Head of caudate nucleus (tissue), 42 donors: ENCODE data around the gene TM4SF1.

Experiments
- DNase-seq, 42 donors: peaks; one replicate each; pipeline versions ENCODE4 v3.0.0 to v3.0.0-alpha.2; 2020 to 2021; ENCODE audit warnings: mixed read lengths in 7 of 42
- intact Hi-C: fragments of 100-400 bp; cut with DNase I; formaldehyde crosslinking; loops from one replicate; pipeline ENCODE4 v1.15.0; 2022

Gene TM4SF1

DNA sequence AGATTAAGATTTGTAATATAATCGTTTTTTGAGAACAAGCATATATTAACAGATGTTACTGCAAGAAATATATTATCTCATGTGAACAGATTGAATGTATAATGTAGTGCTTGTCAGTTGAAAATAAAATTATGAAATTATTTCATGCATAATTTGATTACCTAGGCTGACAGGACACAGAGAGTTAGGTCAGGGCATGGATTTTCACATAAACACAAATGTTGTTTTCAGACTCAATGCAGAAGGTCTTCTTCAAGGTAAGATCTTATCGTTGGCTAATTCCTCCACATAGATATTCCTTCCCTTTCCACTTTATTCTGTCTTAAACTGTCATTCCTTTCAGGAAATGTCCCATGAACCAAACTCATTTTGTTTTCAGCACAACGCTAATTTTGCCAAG lies 20.1 kb upstream of the TM4SF1 start:
- no peak for DNase-seq
- intact Hi-C loops: loop anchor here (10.0 kb wide), 1 partner anchor 87 kb away; no protein-coding TSS in a partner anchor

GRCh38 chr3:149396476-149396875 lies 19.0 kb upstream of the TM4SF1 start:
- DNase-seq: no peak
- intact Hi-C loops: loop anchor here (10.0 kb wide), 1 partner anchor 88 kb away; no protein-coding TSS in a partner anchor

DNA sequence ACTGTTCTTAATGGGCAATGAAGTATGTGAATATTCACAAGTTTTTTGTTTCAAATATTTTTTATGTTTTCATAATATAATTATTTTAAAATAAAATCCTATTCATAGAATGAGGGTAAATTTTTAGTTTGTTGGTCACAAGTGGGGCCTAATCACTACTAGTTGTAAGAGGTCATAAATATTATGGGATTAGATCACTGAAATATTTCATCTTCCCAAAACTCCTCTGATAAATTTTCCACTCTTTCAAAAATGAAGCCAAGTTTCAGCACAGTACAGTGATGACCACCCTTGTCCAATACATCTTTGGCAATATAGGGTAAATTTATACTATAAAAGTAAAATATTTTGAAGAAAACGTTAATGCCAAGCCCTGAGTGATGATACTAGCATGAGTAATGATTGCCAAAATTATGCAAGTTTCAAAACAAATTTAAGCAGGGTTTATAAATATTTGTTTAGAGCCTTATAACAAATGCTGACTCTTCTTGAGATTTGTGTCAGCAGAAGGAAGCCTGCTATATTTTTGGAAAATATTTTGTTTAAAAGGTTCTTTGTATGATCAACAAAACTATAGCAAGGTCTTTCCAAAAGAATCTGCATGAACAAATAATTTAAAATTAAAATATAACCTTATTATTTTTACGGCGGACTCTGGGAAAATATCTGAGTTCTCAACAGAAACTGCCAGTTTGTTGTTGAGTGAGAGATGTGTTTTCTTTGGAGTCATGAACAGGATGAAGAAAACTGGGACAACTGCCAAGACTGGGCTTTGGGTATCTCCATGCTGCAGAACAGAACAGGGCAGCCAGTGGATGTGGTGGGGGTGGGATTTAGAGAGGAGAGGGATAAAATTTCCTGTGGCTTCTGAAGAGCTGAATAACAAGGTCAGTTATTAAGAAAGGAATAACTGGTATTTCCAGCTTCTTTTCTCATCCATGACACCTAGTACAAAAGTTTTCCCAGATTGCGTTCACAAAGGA lies 17.9 kb upstream of the TM4SF1 start:
- intact Hi-C loops: loop anchor here (10.0 kb wide), 1 partner anchor 89 kb away; no protein-coding TSS in a partner anchor
- DNase-seq: peak in 1 of 42 donors; percentile 51

DNA sequence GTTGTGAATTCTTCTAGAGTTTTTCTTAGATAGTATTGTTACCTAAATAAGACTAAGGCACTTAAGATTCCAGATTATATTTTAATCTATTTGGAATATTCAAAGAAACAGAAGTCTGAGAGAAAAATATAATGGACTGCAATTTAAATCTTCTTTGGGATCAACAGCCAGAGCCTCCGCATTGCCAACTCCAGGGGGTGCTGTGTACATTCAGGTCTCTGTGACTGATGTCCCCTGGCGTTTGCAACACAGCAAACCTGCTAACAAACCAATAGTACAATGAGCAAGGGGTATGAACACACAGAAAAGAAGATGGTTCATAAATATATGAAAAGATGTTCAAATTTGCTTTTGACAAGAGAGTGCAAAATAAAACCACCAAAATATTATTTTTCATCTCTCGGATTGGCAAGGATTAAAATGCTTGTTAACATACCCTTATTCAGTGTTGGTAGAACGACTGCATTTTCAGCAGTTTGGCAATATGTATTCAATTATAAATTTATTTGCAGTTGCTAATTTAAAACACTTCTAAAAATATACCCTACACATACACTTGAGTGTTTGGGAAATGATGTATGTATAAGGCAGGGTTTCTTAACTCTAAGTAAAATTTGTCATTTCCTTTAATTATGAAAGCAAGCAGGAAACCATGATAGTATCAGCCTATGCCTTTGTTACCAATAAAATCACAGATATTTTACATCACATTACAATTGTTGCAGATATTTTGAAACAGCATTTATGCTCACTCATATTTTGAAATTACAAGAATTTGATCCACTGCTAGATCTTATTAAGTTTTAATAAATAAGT lies 16.1 kb upstream of the TM4SF1 start:
- peak; percentile 31 to 84 (median 59) for DNase-seq
- intact Hi-C loops: loop anchor here (10.0 kb wide), 1 partner anchor 91 kb away; no protein-coding TSS in a partner anchor

DNA sequence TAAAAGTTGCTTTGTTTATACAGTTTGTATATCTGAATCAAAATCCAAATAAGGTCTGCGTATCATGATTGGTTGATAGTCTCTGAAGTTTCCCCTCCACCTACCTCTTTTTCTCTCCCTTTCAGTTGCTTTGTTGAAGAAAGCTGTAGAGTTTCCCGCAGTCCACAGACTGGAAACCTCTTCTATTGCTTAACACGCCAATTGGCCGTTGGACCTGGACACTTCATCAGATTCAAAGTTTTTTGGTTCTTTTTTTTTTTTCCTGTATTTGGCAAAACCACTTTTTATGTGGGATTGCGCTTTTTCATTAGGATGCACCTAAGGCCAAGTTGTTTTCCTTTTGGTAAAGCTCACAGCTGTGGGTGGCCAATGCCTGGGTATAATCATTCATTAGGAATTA lies 14.5 kb upstream of the TM4SF1 start:
- intact Hi-C loops: loop anchor here (10.0 kb wide), 1 partner anchor 93 kb away; no protein-coding TSS in a partner anchor
- no peak for DNase-seq

GRCh38 chr3:149390772-149391212 lies 13.3 kb upstream of the TM4SF1 start:
- intact Hi-C loops: loop anchor here (10.0 kb wide), 1 partner anchor 94 kb away; no protein-coding TSS in a partner anchor
- DNase-seq: no peak

DNA sequence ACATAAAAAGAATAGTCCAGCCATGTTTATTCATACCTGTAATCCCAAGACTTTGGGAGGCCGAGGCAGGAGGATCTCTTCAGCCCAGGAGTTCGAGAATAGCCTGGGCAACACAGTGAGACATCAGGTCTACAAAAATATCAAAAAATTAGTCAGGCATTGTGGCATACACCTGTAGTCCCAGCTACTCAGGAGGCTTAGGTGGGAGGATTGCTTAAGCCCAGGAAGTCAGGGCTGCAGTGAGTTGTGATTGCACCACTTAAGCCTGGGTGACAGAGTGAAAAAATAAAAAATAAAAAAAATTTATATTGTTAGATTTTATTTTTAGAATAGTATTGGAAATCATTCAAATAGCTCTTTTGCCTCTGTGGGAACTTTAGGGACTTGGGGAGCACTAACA lies 12.8 kb upstream of the TM4SF1 start:
- intact Hi-C loops: loop anchor here (10.0 kb wide), 1 partner anchor 95 kb away; no protein-coding TSS in a partner anchor
- no peak for DNase-seq

DNA sequence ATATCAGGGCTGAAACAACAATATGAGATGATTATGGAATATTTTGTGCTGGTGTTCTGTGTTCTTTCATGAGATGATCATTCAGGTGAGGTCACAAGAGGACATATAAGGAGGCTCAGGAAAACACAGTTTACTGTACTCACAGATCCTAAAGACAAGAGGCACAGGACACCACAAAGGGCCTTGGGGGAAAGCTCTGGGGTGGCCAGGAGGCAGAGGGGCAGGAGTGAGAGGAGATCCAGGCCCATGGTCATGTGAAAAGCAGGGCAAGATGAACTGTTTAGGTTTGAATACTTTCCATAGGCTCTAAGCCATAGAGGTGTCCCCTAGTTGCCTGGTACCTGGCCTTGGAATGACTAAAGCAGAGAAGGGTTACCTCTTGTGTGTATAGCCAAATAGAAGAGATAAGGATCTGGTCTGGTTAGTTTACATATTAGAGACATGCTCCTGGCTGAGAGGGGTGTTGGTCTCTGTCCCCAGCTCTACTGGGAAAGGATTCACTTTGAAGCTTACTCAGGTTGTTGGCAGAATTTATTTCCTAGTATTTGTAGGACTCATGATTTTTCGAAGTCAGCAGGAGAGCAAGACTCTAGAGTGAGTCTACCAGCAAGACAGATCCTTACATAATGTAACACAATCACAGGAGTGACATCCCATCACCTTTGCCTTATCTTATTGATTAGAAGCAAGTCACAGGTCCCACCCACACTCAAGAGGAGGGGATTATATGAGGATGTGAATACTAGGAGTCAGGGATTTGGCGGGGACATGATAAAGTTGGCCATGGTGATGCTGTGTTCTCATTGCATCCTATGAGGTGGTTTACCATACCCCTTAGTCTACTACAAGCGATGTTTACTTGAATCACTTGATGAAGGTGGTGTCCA lies 11.3 kb upstream of the TM4SF1 start:
- intact Hi-C loops: no loop called here
- DNase-seq: no peak

GRCh38 chr3:149388001-149388440 lies 10.6 kb upstream of the TM4SF1 start:
- intact Hi-C loops: no loop called here
- DNase-seq: no peak

GRCh38 chr3:149386299-149386606 lies 8.8 kb upstream of the TM4SF1 start:
- intact Hi-C loops: no loop called here
- DNase-seq: no peak

GRCh38 chr3:149385617-149386298 lies 8.3 kb upstream of the TM4SF1 start:
- no peak for DNase-seq
- intact Hi-C loops: no loop called here

GRCh38 chr3:149384911-149385321 lies 7.5 kb upstream of the TM4SF1 start:
- DNase-seq: no peak
- intact Hi-C loops: no loop called here

DNA sequence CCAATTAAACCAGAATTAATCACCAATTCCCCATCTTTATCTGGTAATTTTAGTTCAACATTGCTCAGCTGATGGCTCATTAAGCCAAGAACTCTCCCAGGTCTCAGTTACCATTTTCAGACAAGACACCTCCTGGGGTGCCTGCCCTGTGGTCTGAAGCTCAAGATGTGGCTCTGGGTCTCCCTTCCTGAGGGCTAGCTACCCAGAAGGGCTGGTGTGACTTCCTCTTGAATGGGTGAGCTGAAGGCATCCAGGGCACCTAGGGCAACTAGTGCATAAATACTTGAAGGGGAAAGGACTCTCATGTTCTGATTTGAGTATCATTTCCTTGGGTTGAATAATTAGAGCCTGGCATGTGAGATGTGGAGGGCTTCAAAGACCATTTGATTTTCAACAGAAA lies 6.7 kb upstream of the TM4SF1 start:
- no peak for DNase-seq
- intact Hi-C loops: no loop called here

DNA sequence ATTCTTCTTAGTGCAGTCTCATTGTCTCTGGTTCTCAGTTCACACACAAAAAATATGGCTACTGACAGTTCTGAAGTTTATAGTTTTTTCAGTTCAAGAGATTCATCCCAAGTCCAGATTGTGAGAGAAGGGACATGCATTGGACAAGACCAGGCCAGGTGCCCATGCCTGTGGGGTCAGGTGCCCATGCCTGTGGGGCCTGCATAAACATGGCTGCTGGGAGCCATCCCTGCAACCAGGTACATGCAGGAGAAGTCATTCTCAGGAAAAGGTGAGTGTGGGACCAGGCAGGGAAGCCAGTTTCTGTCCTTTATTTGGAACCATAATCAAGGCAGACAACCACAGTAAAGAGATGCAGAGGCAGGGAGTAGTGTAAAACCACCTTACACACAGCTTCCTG lies 6.3 kb upstream of the TM4SF1 start:
- intact Hi-C loops: no loop called here
- DNase-seq: no peak

- intact Hi-C loops: no loop called here
- peak in 1 of 42 donors; percentile 9 for DNase-seq
Measured at GRCh38 chr3:149382518-149382917, 5.1 kb upstream of the TM4SF1 start.

- no peak for DNase-seq
- intact Hi-C loops: no loop called here
Measured at GRCh38 chr3:149382101-149382467, 4.6 kb upstream of the TM4SF1 start.

DNA sequence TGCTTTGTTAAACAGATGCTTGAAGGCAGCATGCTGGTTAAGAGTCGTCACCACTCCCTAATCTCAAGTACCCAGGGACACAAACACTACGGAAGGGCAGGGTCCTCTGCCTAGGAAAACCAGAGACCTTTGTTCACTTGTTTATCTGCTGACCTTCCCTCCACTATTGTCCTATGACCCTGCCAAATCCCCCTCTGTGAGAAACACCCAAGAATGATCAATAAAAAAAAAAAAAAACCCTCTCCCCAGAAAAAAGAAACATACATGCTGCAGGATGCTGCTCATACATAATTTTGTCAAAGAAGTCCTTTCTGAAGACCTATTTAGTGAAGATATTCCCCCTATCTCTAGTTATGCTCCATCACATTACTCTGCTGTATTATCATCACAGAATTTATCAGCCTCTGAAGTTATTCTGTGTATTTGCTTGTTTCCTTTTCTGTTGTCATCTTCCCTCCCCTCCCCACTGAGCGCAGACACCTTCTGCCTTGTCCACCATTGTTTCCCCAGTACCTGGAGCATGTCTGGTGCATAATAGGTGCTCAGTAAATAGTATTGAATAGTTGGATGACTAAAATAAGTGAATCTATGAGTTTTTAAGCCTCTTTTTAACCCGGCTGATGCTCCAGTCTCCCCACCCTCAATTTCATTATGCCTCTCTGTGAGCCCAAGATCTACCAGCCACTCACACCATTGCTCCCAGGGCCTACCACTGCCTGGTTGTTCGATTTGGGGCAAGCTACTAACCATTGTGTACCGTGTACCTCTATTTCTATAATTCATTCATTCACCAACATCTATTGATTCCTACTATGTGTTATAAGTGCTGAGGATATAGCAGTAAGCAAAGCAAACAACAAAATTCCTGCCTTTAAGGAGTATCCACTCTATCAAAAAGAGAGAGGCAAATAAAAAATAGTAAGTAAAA lies 4.0 kb upstream of the TM4SF1 start:
- intact Hi-C loops: no loop called here

More for the DNA sequence above, 4.0 kb upstream of the TM4SF1 start:
- DNase-seq: no peak
